ENCODE results near the gene NLGN2. TPM values are rescaled to one million over a fixed set of nuclear protein-coding genes. Genes with fewer than 3 reads are reported as not detected.

Gene NLGN2
- total and polyA plus RNA-seq, 8 donors, result 1.7 to 42.0 (median 6.7) TPM

- intact Hi-C loops (cut with DNase I; ENCODE audit: low total_unique reads), result no loop called here
- DNase-seq, result no peak
- no peaks in the 10 kb centered on the region for H3K27me3 ChIP-seq
- H3K36me3 ChIP-seq, result peaks cover 20 to 63% (median 55%) of the 10 kb centered on the region in 4 donors
- H3K4me1 ChIP-seq, result peaks cover 7 to 30% (median 24%) of the 10 kb centered on the region in 4 donors
- no peak overlapping the region for H3K4me3 ChIP-seq
- H3K27ac ChIP-seq, result no peak overlapping the region
- H3K9me3 ChIP-seq, result no peaks in the 10 kb centered on the region
- WGBS, 5 donors, result 82 to 90% (median 87%) methylated on average over 11 to 14 of the region's 14 CpGs
- TF ChIP-seq POLR2AphosphoS5 (IDR thresholded peaks at IDR 0.05), result no peak
- TF ChIP-seq CTCF (IDR thresholded peaks at IDR 0.05), result no peak
- TF ChIP-seq EP300 (IDR thresholded peaks at IDR 0.05), result no peak
- TF ChIP-seq POLR2A (IDR thresholded peaks at IDR 0.05), result no peak
Observed at GRCh38 chr17:7463372-7463846, 55.8 kb downstream of the NLGN2 start.

DNA sequence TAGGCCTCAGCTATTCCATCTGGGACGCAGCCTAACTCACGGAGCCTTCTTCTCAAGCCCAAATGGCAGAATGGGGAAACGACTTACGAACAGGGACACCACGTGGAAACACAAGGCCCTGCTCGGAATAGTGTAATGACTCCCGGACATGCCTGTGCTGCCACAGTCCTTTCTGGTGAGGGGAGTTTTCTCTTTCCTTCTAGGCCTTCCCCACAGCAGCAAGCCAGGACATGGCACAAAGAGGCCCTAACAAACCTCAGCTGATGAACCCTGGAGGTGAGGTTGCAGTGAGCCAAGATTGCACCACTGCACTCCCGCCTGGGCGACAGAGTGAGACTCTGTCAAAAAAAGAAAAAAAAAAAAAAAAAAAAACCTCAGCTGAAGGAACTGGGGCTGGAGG lies 56.4 kb downstream of the NLGN2 start:
- peaks cover 20 to 63% (median 55%) of the 10 kb centered on the region in 4 donors for H3K36me3 ChIP-seq
- no peak for DNase-seq
- intact Hi-C loops (cut with DNase I; ENCODE audit: low total_unique reads), result no loop called here
- 87 to 98% (median 92%) methylated on average over 7 to 9 of the region's 9 CpGs for WGBS, 5 donors
- peaks cover 7 to 36% (median 27%) of the 10 kb centered on the region in 4 donors for H3K4me1 ChIP-seq
- no peaks in the 10 kb centered on the region for H3K9me3 ChIP-seq
- no peak overlapping the region for H3K27ac ChIP-seq
- TF ChIP-seq POLR2AphosphoS5 (IDR thresholded peaks at IDR 0.05) (no peak), CTCF (IDR thresholded peaks at IDR 0.05) (no peak), EP300 (IDR thresholded peaks at IDR 0.05) (no peak), POLR2A (IDR thresholded peaks at IDR 0.05) (no peak)
- H3K27me3 ChIP-seq, result no peaks in the 10 kb centered on the region
- no peak overlapping the region for H3K4me3 ChIP-seq

GRCh38 chr17:7465597-7466275 lies 58.1 kb downstream of the NLGN2 start:
- peaks cover 18 to 53% (median 35%) of the 10 kb centered on the region in 4 donors for H3K4me1 ChIP-seq
- H3K4me3 ChIP-seq, result no peak overlapping the region
- WGBS, 5 donors, result 83 to 92% (median 90%) methylated on average over 26 to 33 of the region's 33 CpGs
- intact Hi-C loops (cut with DNase I; ENCODE audit: low total_unique reads), result no loop called here
- peaks cover 20 to 63% (median 55%) of the 10 kb centered on the region in 4 donors for H3K36me3 ChIP-seq
- no peak for DNase-seq
- peak overlapping the region in 4 of 5 donors; percentile 38 to 70 (median 62) for H3K27ac ChIP-seq
- H3K9me3 ChIP-seq, result no peaks in the 10 kb centered on the region
- no peaks in the 10 kb centered on the region for H3K27me3 ChIP-seq
- TF ChIP-seq POLR2AphosphoS5 (IDR thresholded peaks at IDR 0.05) (no peak), POLR2A (IDR thresholded peaks at IDR 0.05) (no peak), EP300 (IDR thresholded peaks at IDR 0.05) (no peak), CTCF (IDR thresholded peaks at IDR 0.05) (no peak)

GRCh38 chr17:7466318-7466638 lies 58.6 kb downstream of the NLGN2 start:
- H3K4me3 ChIP-seq, result no peak overlapping the region
- no peak for DNase-seq
- H3K36me3 ChIP-seq, result peaks cover 20 to 58% (median 55%) of the 10 kb centered on the region in 4 donors
- 77 to 91% (median 88%) methylated on average over 9 of the region's 9 CpGs for WGBS, 5 donors
- H3K9me3 ChIP-seq, result no peaks in the 10 kb centered on the region
- peaks cover 20 to 58% (median 39%) of the 10 kb centered on the region in 4 donors for H3K4me1 ChIP-seq
- no peaks in the 10 kb centered on the region for H3K27me3 ChIP-seq
- peak overlapping the region in 4 of 5 donors; percentile 38 to 70 (median 62) for H3K27ac ChIP-seq
- no peak for TF ChIP-seq EP300 (IDR thresholded peaks at IDR 0.05)
- TF ChIP-seq CTCF (IDR thresholded peaks at IDR 0.05), result no peak
- no peak for TF ChIP-seq POLR2A (IDR thresholded peaks at IDR 0.05)
- TF ChIP-seq POLR2AphosphoS5 (IDR thresholded peaks at IDR 0.05), result no peak
- intact Hi-C loops (cut with DNase I; ENCODE audit: low total_unique reads), result no loop called here
